ENCODE results near the gene AKR1B15. TPM values are rescaled to one million over a fixed set of nuclear protein-coding genes. Genes with fewer than 3 reads are reported as not detected.
A peak's percentile ranks its signal among the peaks of the same experiment; 100 is the strongest.
"Not testable (repeated sequence)": the region's sequence is repeated elsewhere in the genome, so short reads cannot be mapped to it uniquely, and the experiment has no call there.

AKR1B15 gene
- total RNA-seq, 2 donors from 2014 or later = 1.0 TPM; not detected in 1

DNA sequence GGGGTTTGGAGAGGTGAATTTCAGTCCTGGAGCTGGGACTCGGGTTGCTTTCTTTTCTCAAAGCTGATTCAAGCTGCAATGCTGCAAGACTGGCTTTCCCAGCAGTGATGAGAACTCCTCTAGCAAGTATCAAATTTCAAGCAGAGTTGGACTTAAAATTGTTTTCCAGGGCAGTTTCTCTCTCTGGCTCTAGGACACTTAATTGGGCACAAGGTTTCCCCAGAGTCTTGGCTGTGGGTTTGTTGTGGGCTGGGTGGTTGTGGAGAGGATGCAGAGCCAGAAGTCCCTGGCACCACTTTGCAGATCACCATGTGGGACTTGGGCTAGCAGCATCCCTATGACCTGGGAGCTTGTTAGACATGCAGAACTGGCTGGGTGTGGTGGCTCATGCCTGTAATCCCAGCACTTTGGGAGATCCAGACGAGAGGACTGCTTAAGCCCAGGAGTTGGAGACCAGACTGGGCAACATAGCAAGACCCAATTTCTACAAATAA is 16.8 kb downstream of the AKR1B15 start:
- DNase-seq (ENCODE audit: low spot score) = peak; percentile 33
- 19% methylated on average over 2 of the region's 2 CpGs for WGBS
- no peak for TF ChIP-seq POLR2AphosphoS5 (IDR thresholded peaks at IDR 0.05)
- no peak for TF ChIP-seq POLR2A (IDR thresholded peaks at IDR 0.05)
- TF ChIP-seq, protein P1, sequence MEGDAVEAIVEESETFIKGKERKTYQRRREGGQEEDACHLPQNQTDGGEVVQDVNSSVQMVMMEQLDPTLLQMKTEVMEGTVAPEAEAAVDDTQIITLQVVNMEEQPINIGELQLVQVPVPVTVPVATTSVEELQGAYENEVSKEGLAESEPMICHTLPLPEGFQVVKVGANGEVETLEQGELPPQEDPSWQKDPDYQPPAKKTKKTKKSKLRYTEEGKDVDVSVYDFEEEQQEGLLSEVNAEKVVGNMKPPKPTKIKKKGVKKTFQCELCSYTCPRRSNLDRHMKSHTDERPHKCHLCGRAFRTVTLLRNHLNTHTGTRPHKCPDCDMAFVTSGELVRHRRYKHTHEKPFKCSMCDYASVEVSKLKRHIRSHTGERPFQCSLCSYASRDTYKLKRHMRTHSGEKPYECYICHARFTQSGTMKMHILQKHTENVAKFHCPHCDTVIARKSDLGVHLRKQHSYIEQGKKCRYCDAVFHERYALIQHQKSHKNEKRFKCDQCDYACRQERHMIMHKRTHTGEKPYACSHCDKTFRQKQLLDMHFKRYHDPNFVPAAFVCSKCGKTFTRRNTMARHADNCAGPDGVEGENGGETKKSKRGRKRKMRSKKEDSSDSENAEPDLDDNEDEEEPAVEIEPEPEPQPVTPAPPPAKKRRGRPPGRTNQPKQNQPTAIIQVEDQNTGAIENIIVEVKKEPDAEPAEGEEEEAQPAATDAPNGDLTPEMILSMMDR (IDR thresholded peaks at IDR 0.05) = no peak
- H3K36me3 ChIP-seq = no peaks in the 10 kb centered on the region
- no peak overlapping the region for H3K27ac ChIP-seq
- H3K4me1 ChIP-seq (replicated peaks) = no peaks in the 10 kb centered on the region
- H3K27me3 ChIP-seq (replicated peaks; ENCODE audit: insufficient read depth) = no peaks in the 10 kb centered on the region
- no peak overlapping the region for H3K4me3 ChIP-seq
- H3K9me3 ChIP-seq = no peaks in the 10 kb centered on the region
- intact Hi-C loops (cut with DNase I) = no loop called here

DNA sequence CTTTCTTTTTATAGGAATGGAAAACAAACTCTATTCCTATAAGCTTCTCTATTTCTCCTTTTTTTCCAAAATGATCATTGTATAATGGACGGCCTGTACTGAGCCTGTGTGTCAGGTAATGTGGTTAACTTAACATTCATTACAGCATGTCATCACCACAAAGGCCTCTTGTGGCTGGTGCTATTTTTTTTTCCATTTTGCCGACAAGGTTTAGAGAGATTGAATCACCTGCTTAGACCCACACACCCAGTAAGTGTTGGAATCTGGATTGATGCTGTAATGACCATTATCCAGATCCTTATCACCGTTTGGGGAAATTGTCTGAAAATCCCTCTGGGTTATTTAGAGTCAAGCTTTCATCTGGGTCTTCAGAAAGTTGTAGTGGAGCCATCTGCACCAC is 18.5 kb downstream of the AKR1B15 start:
- no peaks in the 10 kb centered on the region for H3K9me3 ChIP-seq
- no peak overlapping the region for H3K4me3 ChIP-seq
- WGBS = 54% methylated on average over 3 of the region's 3 CpGs
- no peaks in the 10 kb centered on the region for H3K36me3 ChIP-seq
- no peak overlapping the region for H3K27ac ChIP-seq
- no peaks in the 10 kb centered on the region for H3K27me3 ChIP-seq (replicated peaks; ENCODE audit: insufficient read depth)
- TF ChIP-seq, protein P1 (IDR thresholded peaks at IDR 0.05) = no peak
- no peak for TF ChIP-seq POLR2AphosphoS5 (IDR thresholded peaks at IDR 0.05)
- TF ChIP-seq POLR2A (IDR thresholded peaks at IDR 0.05) = no peak
- H3K4me1 ChIP-seq (replicated peaks) = no peaks in the 10 kb centered on the region
- DNase-seq (ENCODE audit: low spot score) = no peak
- intact Hi-C loops (cut with DNase I) = no loop called here

- H3K9me3 ChIP-seq; H3K27ac ChIP-seq; H3K27me3 ChIP-seq (replicated peaks; ENCODE audit: insufficient read depth); DNase-seq (ENCODE audit: low spot score); intact Hi-C loops (cut with DNase I); H3K4me1 ChIP-seq (replicated peaks); H3K4me3 ChIP-seq; H3K36me3 ChIP-seq: not testable (repeated sequence)
- WGBS = 93% methylated on average over 9 of the region's 9 CpGs
Observed at GRCh38 chr7:134569962-134570361, 21.1 kb downstream of the AKR1B15 start.

- Histone ChIP-seq H3K4me3 (no peak overlapping the region), H3K4me1 (replicated peaks) (no peaks in the 10 kb centered on the region), H3K27ac (no peak overlapping the region), H3K9me3 (no peaks in the 10 kb centered on the region), H3K27me3 (replicated peaks; ENCODE audit: insufficient read depth) (no peaks in the 10 kb centered on the region), H3K36me3 (no peaks in the 10 kb centered on the region)
- WGBS = 84% methylated on average over 2 of the region's 2 CpGs
- intact Hi-C loops (cut with DNase I) = no loop called here
- TF ChIP-seq POLR2A (IDR thresholded peaks at IDR 0.05) = no peak
- no peak for TF ChIP-seq POLR2AphosphoS5 (IDR thresholded peaks at IDR 0.05)
- TF ChIP-seq, protein P1 (IDR thresholded peaks at IDR 0.05) = no peak
- no peak for DNase-seq (ENCODE audit: low spot score)
Observed at GRCh38 chr7:134571101-134571500, 22.2 kb downstream of the AKR1B15 start.

DNA sequence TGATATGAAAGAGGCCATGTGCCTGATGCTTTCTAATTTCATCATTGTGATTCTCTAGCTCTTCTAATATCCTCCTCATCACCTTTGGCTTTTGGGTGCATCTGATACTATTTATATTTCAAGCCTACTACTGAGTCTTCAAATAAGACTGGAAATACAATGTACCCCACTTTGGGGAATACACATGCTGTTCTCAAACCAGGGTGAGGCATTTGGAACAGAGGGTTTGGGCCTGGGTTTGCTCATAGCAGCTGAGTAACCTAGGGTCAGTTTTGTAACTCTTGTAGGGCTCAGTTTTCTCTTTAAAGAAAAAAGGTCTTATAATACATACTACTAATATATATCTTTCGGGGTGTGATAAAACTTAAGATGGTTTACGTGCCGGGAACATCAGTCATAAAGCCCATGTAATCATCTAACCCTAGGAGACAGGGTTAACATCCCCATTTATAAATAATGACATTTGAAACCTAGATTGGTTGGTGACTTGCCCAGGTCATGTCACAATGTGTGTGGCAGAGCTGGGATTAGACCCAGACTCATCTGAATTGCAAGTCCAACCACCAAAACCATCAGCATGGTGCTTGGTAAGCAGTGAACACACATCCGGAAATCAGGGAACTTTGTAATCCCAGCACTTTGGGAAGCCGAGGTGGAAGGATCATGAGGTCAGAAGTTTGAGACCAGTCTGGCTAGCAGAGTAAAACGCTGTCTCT is 23.0 kb downstream of the AKR1B15 start:
- 85% methylated on average over 6 of the region's 6 CpGs for WGBS

More for the DNA sequence above, 23.0 kb downstream of the AKR1B15 start:
- no peaks in the 10 kb centered on the region for H3K27me3 ChIP-seq (replicated peaks; ENCODE audit: insufficient read depth)
- TF ChIP-seq POLR2A (IDR thresholded peaks at IDR 0.05) (no peak), POLR2AphosphoS5 (IDR thresholded peaks at IDR 0.05) (no peak)
- TF ChIP-seq, protein P1 (IDR thresholded peaks at IDR 0.05) = no peak
- intact Hi-C loops (cut with DNase I) = no loop called here
- DNase-seq (ENCODE audit: low spot score) = no peak
- H3K4me3 ChIP-seq = no peak overlapping the region
- H3K36me3 ChIP-seq = no peaks in the 10 kb centered on the region
- H3K4me1 ChIP-seq (replicated peaks) = no peaks in the 10 kb centered on the region
- H3K9me3 ChIP-seq = no peaks in the 10 kb centered on the region
- no peak overlapping the region for H3K27ac ChIP-seq
